ENCODE data around the gene GAN.

DNA sequence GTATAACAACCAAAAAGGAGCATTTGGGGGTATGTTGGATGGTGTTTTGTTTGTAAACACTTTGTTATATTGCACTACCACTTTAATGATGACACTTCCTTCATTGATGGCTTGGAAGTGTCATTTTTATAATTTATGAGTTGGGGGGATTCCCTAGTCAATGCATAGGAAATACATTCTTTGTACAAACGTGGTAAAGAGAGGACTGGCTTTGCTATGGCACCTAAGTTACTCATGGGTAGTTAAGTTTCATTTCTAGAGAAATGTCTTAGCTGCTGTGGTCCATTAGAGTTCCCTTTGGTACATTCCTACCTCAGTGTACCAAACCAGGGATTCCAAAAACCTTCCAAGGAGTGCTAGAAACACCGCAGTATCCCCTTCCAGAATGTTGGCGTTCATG lies 66.2 kb downstream of the GAN start:
- TF ChIP-seq, protein P1, sequence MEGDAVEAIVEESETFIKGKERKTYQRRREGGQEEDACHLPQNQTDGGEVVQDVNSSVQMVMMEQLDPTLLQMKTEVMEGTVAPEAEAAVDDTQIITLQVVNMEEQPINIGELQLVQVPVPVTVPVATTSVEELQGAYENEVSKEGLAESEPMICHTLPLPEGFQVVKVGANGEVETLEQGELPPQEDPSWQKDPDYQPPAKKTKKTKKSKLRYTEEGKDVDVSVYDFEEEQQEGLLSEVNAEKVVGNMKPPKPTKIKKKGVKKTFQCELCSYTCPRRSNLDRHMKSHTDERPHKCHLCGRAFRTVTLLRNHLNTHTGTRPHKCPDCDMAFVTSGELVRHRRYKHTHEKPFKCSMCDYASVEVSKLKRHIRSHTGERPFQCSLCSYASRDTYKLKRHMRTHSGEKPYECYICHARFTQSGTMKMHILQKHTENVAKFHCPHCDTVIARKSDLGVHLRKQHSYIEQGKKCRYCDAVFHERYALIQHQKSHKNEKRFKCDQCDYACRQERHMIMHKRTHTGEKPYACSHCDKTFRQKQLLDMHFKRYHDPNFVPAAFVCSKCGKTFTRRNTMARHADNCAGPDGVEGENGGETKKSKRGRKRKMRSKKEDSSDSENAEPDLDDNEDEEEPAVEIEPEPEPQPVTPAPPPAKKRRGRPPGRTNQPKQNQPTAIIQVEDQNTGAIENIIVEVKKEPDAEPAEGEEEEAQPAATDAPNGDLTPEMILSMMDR (IDR thresholded peaks at IDR 0.05): no peak
- no peak for TF ChIP-seq POLR2AphosphoS5 (IDR thresholded peaks at IDR 0.05)
- no peak for TF ChIP-seq EP300 (IDR thresholded peaks at IDR 0.05)

Measured in gastroesophageal sphincter (tissue), 3 donors.